CD8-positive, alpha-beta memory T cell (primary cell): ENCODE measurements around the gene YY2. TPM values are rescaled to one million over a fixed set of nuclear protein-coding genes. Genes with fewer than 3 reads are reported as not detected.
"Not testable (repeated sequence)": the region's sequence is repeated elsewhere in the genome, so short reads cannot be mapped to it uniquely, and the experiment has no call there.

Experiments used
- CTCF ChIA-PET: fragments of 350-600 bp; sonication (Branson Sonifier 250); formaldehyde crosslinking; loops from one replicate; lab custom pipeline; 2021; ENCODE audit warnings: antibody characterized with exemption; lab: Charles Lee
- POLR2A ChIA-PET: fragments of 350-600 bp; sonication (Branson Sonifier 250); formaldehyde crosslinking; loops from one replicate; lab custom pipeline; 2021; ENCODE audit warnings: antibody characterized with exemption; lab: Charles Lee
- DNase-seq, 5 donors: peaks; one replicate each; pipeline versions ENCODE4 v3.0.0 to v3.0.0-alpha.2; 2020 to 2022; ENCODE audit warnings: mixed read lengths in 1 of 5
- H3K27ac ChIP-seq: one replicate; pipeline ENCODE4 v1.7.0; 2013; ENCODE audit warnings: low read depth, mild to moderate bottlenecking, low read length, moderate library complexity
- H3K27me3 ChIP-seq: 2 replicates; pipeline ENCODE4 v1.7.0; 2013; ENCODE audit warnings: low read length, mild to moderate bottlenecking; ENCODE audit not compliant: insufficient read depth, poor library complexity, severe bottlenecking
- H3K36me3 ChIP-seq: 2 replicates; pipeline ENCODE4 v1.7.0; 2013; ENCODE audit warnings: mild to moderate bottlenecking, low read length, moderate library complexity; ENCODE audit not compliant: insufficient read depth
- H3K4me1 ChIP-seq: 2 replicates; pipeline ENCODE4 v1.7.0; 2013; ENCODE audit warnings: mild to moderate bottlenecking, low read length, moderate library complexity; ENCODE audit not compliant: insufficient read depth
- H3K4me3 ChIP-seq: 2 replicates; pipeline ENCODE4 v1.7.0; 2013; ENCODE audit warnings: mild to moderate bottlenecking, low read length
- H3K9me3 ChIP-seq: 2 replicates; pipeline ENCODE4 v1.7.0; 2013; ENCODE audit warnings: mild to moderate bottlenecking, low read length
- H3K27ac Mint-ChIP-seq, 8 donors: one replicate each; pipeline ENCODE4 v1.8.0; 2020 to 2021; ENCODE audit warnings: mixed read lengths in 8 of 8, mild to moderate bottlenecking in 6 of 8, inconsistent platforms in 3 of 8, moderate library complexity in 3 of 8
- H3K27me3 Mint-ChIP-seq, 2 donors: one replicate each; pipeline ENCODE4 v1.8.0; 2020 to 2021; ENCODE audit warnings: mixed read lengths in 2 of 2, mild to moderate bottlenecking in 1 of 2, moderate library complexity in 1 of 2
- H3K36me3 Mint-ChIP-seq, 3 donors: one replicate each; pipeline ENCODE4 v1.8.0; 2020 to 2021; ENCODE audit warnings: mixed read lengths in 3 of 3, inconsistent platforms in 1 of 3, mild to moderate bottlenecking in 1 of 3
- H3K4me1 Mint-ChIP-seq, 3 donors: one replicate each; pipeline ENCODE4 v1.8.0; 2020 to 2021; ENCODE audit warnings: mixed read lengths in 3 of 3, inconsistent platforms in 1 of 3, mild to moderate bottlenecking in 1 of 3
- H3K4me3 Mint-ChIP-seq, 7 donors: one replicate each; pipeline ENCODE4 v1.8.0; 2020 to 2021; ENCODE audit warnings: mixed read lengths in 7 of 7, mild to moderate bottlenecking in 6 of 7, moderate library complexity in 4 of 7, inconsistent platforms in 2 of 7
- H3K9me3 Mint-ChIP-seq, 5 donors: one replicate each; pipeline ENCODE4 v1.8.0; 2020 to 2022; ENCODE audit warnings: mixed read lengths in 5 of 5, mild to moderate bottlenecking in 3 of 5, moderate library complexity in 2 of 5, inconsistent platforms in 1 of 5
- polyA plus RNA-seq: library from polyadenylated mRNA; unstranded; fragments of 300-500 nt; fragmentation: Illumina TruSeq; gene quantifications from one replicate; pipeline ENCODE4 v1.2.3, GENCODE V29; 2021
- total RNA-seq, 2 experiments: library from RNA; stranded (reverse); gene quantifications; one replicate each; pipeline ENCODE4 v1.2.3, GENCODE V29; 2021

YY2 gene
- 1 to 10 TPM; 1.8 to 2.0 TPM for total RNA-seq
- 0.59 TPM for polyA plus RNA-seq

- H3K9me3 ChIP-seq: no peaks in the 10 kb centered on the region
- no peaks in the 10 kb centered on the region for H3K36me3 ChIP-seq
- no peak within 1 kb of the TSS for H3K27ac ChIP-seq
- Mint-ChIP-seq H3K4me3 (no peak within 1 kb of the TSS), H3K36me3 (peaks cover 0 to 41% (median 0%) of the 10 kb centered on the region in 3 donors), H3K27me3 (no peaks in the 10 kb centered on the region), H3K4me1 (no peaks in the 10 kb centered on the region), H3K27ac (no peak within 1 kb of the TSS), H3K9me3 (peaks cover 0 to 2% (median 0%) of the 10 kb centered on the region in 5 donors)
- no peaks in the 10 kb centered on the region for H3K27me3 ChIP-seq
- ChIA-PET CTCF (no interaction called here), POLR2A (no interaction called here)
- DNase-seq: no peak
- no peaks in the 10 kb centered on the region for H3K4me1 ChIP-seq
- no peak within 1 kb of the TSS for H3K4me3 ChIP-seq
These were observed at the start of gene YY2 for GRCh38 chrX:21855937-21856415. YY2 (plus strand) TSS chrX:21855987; CDS start chrX:21856485, 498 bp downstream.

GRCh38 chrX:21806691-21807090 is 49.1 kb upstream of the YY2 start:
- ChIA-PET CTCF (no interaction called here), POLR2A (no interaction called here)
- Histone ChIP-seq H3K9me3 (no peaks in the 10 kb centered on the region), H3K27ac (no peak overlapping the region), H3K4me3 (no peak overlapping the region), H3K4me1 (no peaks in the 10 kb centered on the region), H3K36me3 (no peaks in the 10 kb centered on the region), H3K27me3 (no peaks in the 10 kb centered on the region)
- Mint-ChIP-seq H3K4me1 (no peaks in the 10 kb centered on the region), H3K27ac (peak overlapping the region in 1 of 8 donors; percentile 39), H3K4me3 (no peak overlapping the region), H3K27me3 (peaks cover 5 to 9% of the 10 kb centered on the region in 2 donors), H3K9me3 (no peaks in the 10 kb centered on the region), H3K36me3 (no peaks in the 10 kb centered on the region)
- no peak for DNase-seq

- POLR2A ChIA-PET: no interaction called here
- CTCF ChIA-PET: no interaction called here
These were observed 44.0 kb upstream of the YY2 start for GRCh38 chrX:21811832-21812231.

GRCh38 chrX:21812628-21813027 is 43.2 kb upstream of the YY2 start:
- POLR2A ChIA-PET: no interaction called here
- H3K27ac Mint-ChIP-seq: no peak overlapping the region
- no peaks in the 10 kb centered on the region for H3K27me3 ChIP-seq

More at GRCh38 chrX:21811832-21812231, 44.0 kb upstream of the YY2 start:
- no peak overlapping the region for H3K4me3 ChIP-seq
- no peaks in the 10 kb centered on the region for H3K36me3 ChIP-seq
- H3K27ac ChIP-seq: no peak overlapping the region
- no peaks in the 10 kb centered on the region for H3K9me3 ChIP-seq
- Mint-ChIP-seq H3K4me3 (no peak overlapping the region), H3K27me3 (peaks cover 2 to 9% of the 10 kb centered on the region in 2 donors), H3K27ac (no peak overlapping the region), H3K9me3 (no peaks in the 10 kb centered on the region), H3K4me1 (no peaks in the 10 kb centered on the region), H3K36me3 (no peaks in the 10 kb centered on the region)
- no peaks in the 10 kb centered on the region for H3K27me3 ChIP-seq
- DNase-seq: no peak
- no peaks in the 10 kb centered on the region for H3K4me1 ChIP-seq

GRCh38 chrX:21813612-21814368 is 42.0 kb upstream of the YY2 start:
- no peaks in the 10 kb centered on the region for H3K9me3 Mint-ChIP-seq
- H3K9me3 ChIP-seq: no peaks in the 10 kb centered on the region
- no peaks in the 10 kb centered on the region for H3K27me3 ChIP-seq

More at GRCh38 chrX:21812628-21813027, 43.2 kb upstream of the YY2 start:
- no peak overlapping the region for H3K4me3 ChIP-seq
- no peak overlapping the region for H3K4me3 Mint-ChIP-seq
- no peaks in the 10 kb centered on the region for H3K36me3 Mint-ChIP-seq
- no peaks in the 10 kb centered on the region for H3K36me3 ChIP-seq
- no peaks in the 10 kb centered on the region for H3K4me1 Mint-ChIP-seq
- no peaks in the 10 kb centered on the region for H3K9me3 ChIP-seq
- peaks cover 1 to 2% of the 10 kb centered on the region in 2 donors for H3K27me3 Mint-ChIP-seq
- H3K27ac ChIP-seq: no peak overlapping the region
- H3K4me1 ChIP-seq: no peaks in the 10 kb centered on the region
- no peak for DNase-seq
- H3K9me3 Mint-ChIP-seq: no peaks in the 10 kb centered on the region
- CTCF ChIA-PET: no interaction called here

GRCh38 chrX:21816136-21816535 is 39.7 kb upstream of the YY2 start:
- Mint-ChIP-seq H3K4me3 (no peak overlapping the region), H3K27ac (no peak overlapping the region), H3K4me1 (no peaks in the 10 kb centered on the region), H3K27me3 (peaks cover 0 to 3% of the 10 kb centered on the region in 2 donors), H3K9me3 (no peaks in the 10 kb centered on the region), H3K36me3 (no peaks in the 10 kb centered on the region)
- no peaks in the 10 kb centered on the region for H3K9me3 ChIP-seq
- H3K27ac ChIP-seq: no peak overlapping the region
- no peaks in the 10 kb centered on the region for H3K4me1 ChIP-seq
- H3K27me3 ChIP-seq: no peaks in the 10 kb centered on the region
- H3K36me3 ChIP-seq: no peaks in the 10 kb centered on the region
- H3K4me3 ChIP-seq: no peak overlapping the region
- POLR2A ChIA-PET: no interaction called here
- CTCF ChIA-PET: no interaction called here
- no peak for DNase-seq

More at GRCh38 chrX:21813612-21814368, 42.0 kb upstream of the YY2 start:
- no peaks in the 10 kb centered on the region for H3K27me3 Mint-ChIP-seq
- no peaks in the 10 kb centered on the region for H3K4me1 Mint-ChIP-seq
- DNase-seq: no peak
- Histone ChIP-seq H3K4me1 (no peaks in the 10 kb centered on the region), H3K27ac (no peak overlapping the region), H3K36me3 (no peaks in the 10 kb centered on the region), H3K4me3 (no peak overlapping the region)
- ChIA-PET CTCF (no interaction called here), POLR2A (no interaction called here)
- no peaks in the 10 kb centered on the region for H3K36me3 Mint-ChIP-seq
- no peak overlapping the region for H3K27ac Mint-ChIP-seq
- no peak overlapping the region for H3K4me3 Mint-ChIP-seq

GRCh38 chrX:21820170-21820569 is 35.6 kb upstream of the YY2 start:
- H3K27ac ChIP-seq, H3K36me3 ChIP-seq, H3K27ac Mint-ChIP-seq, H3K36me3 Mint-ChIP-seq, H3K27me3 Mint-ChIP-seq, H3K4me3 Mint-ChIP-seq, H3K4me1 Mint-ChIP-seq, DNase-seq, H3K4me1 ChIP-seq, H3K4me3 ChIP-seq, POLR2A ChIA-PET, H3K27me3 ChIP-seq, H3K9me3 Mint-ChIP-seq, CTCF ChIA-PET, H3K9me3 ChIP-seq: not testable (repeated sequence)

- no peaks in the 10 kb centered on the region for H3K36me3 ChIP-seq
- peaks cover 0 to 6% of the 10 kb centered on the region in 2 donors for H3K27me3 Mint-ChIP-seq
- H3K27ac ChIP-seq: no peak overlapping the region
- DNase-seq: no peak
- H3K27ac Mint-ChIP-seq: no peak overlapping the region
- H3K4me1 Mint-ChIP-seq: no peaks in the 10 kb centered on the region
- no peaks in the 10 kb centered on the region for H3K27me3 ChIP-seq
- POLR2A ChIA-PET: no interaction called here
- H3K36me3 Mint-ChIP-seq: no peaks in the 10 kb centered on the region
- no peaks in the 10 kb centered on the region for H3K4me1 ChIP-seq
- CTCF ChIA-PET: no interaction called here
- no peaks in the 10 kb centered on the region for H3K9me3 ChIP-seq
- no peak overlapping the region for H3K4me3 ChIP-seq
- H3K4me3 Mint-ChIP-seq: no peak overlapping the region
- H3K9me3 Mint-ChIP-seq: no peaks in the 10 kb centered on the region
These were observed 33.9 kb upstream of the YY2 start for GRCh38 chrX:21821875-21822274.
